CD14-positive monocyte (primary cell): ENCODE measurements around the gene DIAPH2. TPM values are rescaled to one million over a fixed set of nuclear protein-coding genes. Genes with fewer than 3 reads are reported as not detected.

Source experiments
- DNase-seq, 3 donors: peaks; one replicate each; pipeline ENCODE4 v3.0.0-alpha.2; 2011 to 2022
- H2AFZ ChIP-seq: 2 replicates; pipeline ENCODE4 v1.6.0; 2012; ENCODE audit warnings: mild to moderate bottlenecking, low read depth, low read length, inconsistent platforms; ENCODE audit not compliant: insufficient read depth, poor library complexity, severe bottlenecking
- H3K27ac ChIP-seq, 2 donors: 1 replicate in 1 of 2; 2 replicates in 1 of 2; pipeline ENCODE4 v1.5.1; 2012 to 2013; ENCODE audit warnings: low read length in 2 of 2, control low read depth in 1 of 2, inconsistent platforms in 1 of 2, low read depth in 1 of 2, mild to moderate bottlenecking in 1 of 2
- H3K27me3 ChIP-seq, 2 donors: one replicate each; pipeline versions ENCODE4 v1.6.0 to v1.6.1; 2011 to 2013; ENCODE audit warnings: low read length in 2 of 2; ENCODE audit not compliant: control insufficient read depth in 2 of 2, insufficient read depth in 2 of 2
- H3K36me3 ChIP-seq, 2 donors: replicated peaks in 1 of 2; 1 replicate in 1 of 2; 2 replicates in 1 of 2; pipeline versions ENCODE4 v1.5.1 to v1.6.1; 2012 to 2013; ENCODE audit warnings: low read length in 2 of 2, control low read depth in 1 of 2, inconsistent platforms in 1 of 2, mild to moderate bottlenecking in 1 of 2; ENCODE audit not compliant: insufficient read depth in 2 of 2, control insufficient read depth in 1 of 2
- H3K4me1 ChIP-seq, 2 donors: 1 replicate in 1 of 2; 2 replicates in 1 of 2; pipeline versions ENCODE4 v1.5.1 to v1.6.1; 2012 to 2013; ENCODE audit warnings: low read length in 2 of 2, control low read depth in 1 of 2, inconsistent platforms in 1 of 2, mild to moderate bottlenecking in 1 of 2, moderate library complexity in 1 of 2; ENCODE audit not compliant: insufficient read depth in 2 of 2, control insufficient read depth in 1 of 2
- H3K4me2 ChIP-seq: replicated peaks from 2 replicates; pipeline ENCODE3; 2012; ENCODE audit warnings: low read length, moderate library complexity, mild to moderate bottlenecking; ENCODE audit not compliant: poor library complexity, severe bottlenecking; ENCODE audit errors: extremely low read depth
- H3K4me3 ChIP-seq, 3 experiments: fragments of 200-600 bp in 1 of 3; sonication (generic) in 1 of 3; replicated peaks in 1 of 3; 1 replicate in 2 of 3; 2 replicates in 1 of 3; pipeline ENCODE4 v1.5.1; 2011 to 2013; ENCODE audit warnings: low read length in 3 of 3, mild to moderate bottlenecking in 3 of 3, control low read depth in 2 of 3, low read depth in 2 of 3, inconsistent platforms in 1 of 3, moderate library complexity in 1 of 3
- H3K79me2 ChIP-seq: 2 replicates; pipeline ENCODE4 v1.6.0; 2012; ENCODE audit warnings: mild to moderate bottlenecking, control low read depth, inconsistent platforms, low read length, moderate library complexity; ENCODE audit not compliant: insufficient read depth
- H3K9ac ChIP-seq: 2 replicates; pipeline ENCODE4 v1.6.0; 2017; ENCODE audit warnings: low read length, mild to moderate bottlenecking; ENCODE audit not compliant: insufficient read depth, poor library complexity, severe bottlenecking
- H3K9me3 ChIP-seq, 2 donors: replicated peaks in 1 of 2; 1 replicate in 1 of 2; 2 replicates in 1 of 2; pipeline versions ENCODE4 v1.5.1 to v1.6.1; 2012 to 2013; ENCODE audit warnings: low read length in 2 of 2, control low read depth in 1 of 2; ENCODE audit not compliant: control insufficient read depth in 1 of 2, insufficient read depth in 1 of 2
- H4K20me1 ChIP-seq: 2 replicates; pipeline ENCODE4 v1.6.0; 2012; ENCODE audit warnings: mild to moderate bottlenecking, low read length, control low read depth, moderate library complexity; ENCODE audit not compliant: insufficient read depth
- H3K27ac Mint-ChIP-seq, 7 donors: one replicate each; pipeline ENCODE4 v1.8.0; 2020; ENCODE audit warnings: mild to moderate bottlenecking in 7 of 7, mixed read lengths in 7 of 7, moderate library complexity in 6 of 7, inconsistent platforms in 2 of 7
- H3K27me3 Mint-ChIP-seq, 3 donors: one replicate each; pipeline ENCODE4 v1.8.0; 2021 to 2022; ENCODE audit warnings: low read depth in 3 of 3, mild to moderate bottlenecking in 3 of 3, mixed read lengths in 3 of 3, moderate library complexity in 3 of 3, inconsistent platforms in 1 of 3
- H3K36me3 Mint-ChIP-seq, 2 donors: one replicate each; pipeline ENCODE4 v1.8.0; 2020; ENCODE audit warnings: mixed read lengths in 2 of 2, inconsistent platforms in 1 of 2, mild to moderate bottlenecking in 1 of 2
- H3K4me1 Mint-ChIP-seq: one replicate; pipeline ENCODE4 v1.8.0; 2020; ENCODE audit warnings: mild to moderate bottlenecking, mixed read lengths
- H3K4me3 Mint-ChIP-seq, 2 donors: one replicate each; pipeline ENCODE4 v1.8.0; 2020; ENCODE audit warnings: mild to moderate bottlenecking in 2 of 2, mixed read lengths in 2 of 2, moderate library complexity in 1 of 2
- H3K9me3 Mint-ChIP-seq, 7 donors: one replicate each; pipeline ENCODE4 v1.8.0; 2020 to 2022; ENCODE audit warnings: mixed read lengths in 7 of 7, mild to moderate bottlenecking in 6 of 7, moderate library complexity in 6 of 7, inconsistent platforms in 2 of 7
- WGBS: methylation state at CpG from one replicate; pipeline ENCODE4 v1.1.5; 2013; ENCODE audit warnings: missing lambda C conversion rate; ENCODE audit not compliant: insufficient coverage; 5-methylcytosine and 5-hydroxymethylcytosine counted together
- intact Hi-C, 2 donors: fragments of 100-400 bp; cut with micrococcal nuclease; formaldehyde crosslinking; loops; one replicate each; pipeline versions ENCODE4 v1.15.0 to v1.15.1; 2023
- polyA plus RNA-seq, 3 donors: library from polyadenylated mRNA; depleted of rRNA in 1 of 3; unstranded in 2 of 3; stranded (reverse) in 1 of 3; fragments of 300-500 nt in 2 of 3; fragments of >200 nt in 1 of 3; fragmentation: Illumina TruSeq in 2 of 3; gene quantifications; 1 replicate in 2 of 3; 2 replicates in 1 of 3; pipeline ENCODE4 v1.2.3, GENCODE V29; 2012 to 2021
- TF ChIP-seq, protein P1 (sequence below): fragments of 200-600 bp; IDR thresholded peaks from one replicate; pipeline ENCODE4 v1.8.0; 2022; ENCODE audit warnings: antibody characterized with exemption, mild to moderate bottlenecking

Gene DIAPH2
- polyA plus RNA-seq, 3 donors, result 9.5 to 20.5 (median 11.4) TPM

DNA sequence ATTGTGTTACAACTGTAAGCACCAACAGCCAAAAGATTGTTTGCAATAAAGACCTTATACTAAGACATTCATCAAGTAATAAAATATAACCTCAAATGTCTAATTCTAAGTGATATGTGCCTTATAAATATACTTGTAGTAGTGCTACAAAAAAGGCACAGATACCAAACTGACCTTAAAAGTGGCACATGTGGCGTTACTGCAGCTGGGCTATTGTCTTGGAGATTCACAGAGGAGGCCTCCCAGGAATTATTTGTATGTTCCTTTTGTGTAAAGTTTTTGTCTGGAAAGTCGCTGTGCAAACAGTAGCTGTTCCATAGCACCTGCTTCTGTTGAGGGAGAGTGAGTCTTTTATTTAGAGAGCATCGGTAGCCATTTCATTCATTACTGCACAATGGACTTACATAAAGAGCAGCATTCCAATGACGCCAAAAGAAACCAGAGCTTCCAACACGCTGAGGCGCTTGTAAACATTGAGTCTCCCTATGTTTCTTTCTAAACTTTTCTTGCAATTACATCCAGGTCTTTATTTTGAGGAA, 342.8 kb downstream of the DIAPH2 start:
- H3K27me3 ChIP-seq, result no peaks in the 10 kb centered on the region
- H3K9ac ChIP-seq, result no peak overlapping the region
- TF ChIP-seq, protein P1, sequence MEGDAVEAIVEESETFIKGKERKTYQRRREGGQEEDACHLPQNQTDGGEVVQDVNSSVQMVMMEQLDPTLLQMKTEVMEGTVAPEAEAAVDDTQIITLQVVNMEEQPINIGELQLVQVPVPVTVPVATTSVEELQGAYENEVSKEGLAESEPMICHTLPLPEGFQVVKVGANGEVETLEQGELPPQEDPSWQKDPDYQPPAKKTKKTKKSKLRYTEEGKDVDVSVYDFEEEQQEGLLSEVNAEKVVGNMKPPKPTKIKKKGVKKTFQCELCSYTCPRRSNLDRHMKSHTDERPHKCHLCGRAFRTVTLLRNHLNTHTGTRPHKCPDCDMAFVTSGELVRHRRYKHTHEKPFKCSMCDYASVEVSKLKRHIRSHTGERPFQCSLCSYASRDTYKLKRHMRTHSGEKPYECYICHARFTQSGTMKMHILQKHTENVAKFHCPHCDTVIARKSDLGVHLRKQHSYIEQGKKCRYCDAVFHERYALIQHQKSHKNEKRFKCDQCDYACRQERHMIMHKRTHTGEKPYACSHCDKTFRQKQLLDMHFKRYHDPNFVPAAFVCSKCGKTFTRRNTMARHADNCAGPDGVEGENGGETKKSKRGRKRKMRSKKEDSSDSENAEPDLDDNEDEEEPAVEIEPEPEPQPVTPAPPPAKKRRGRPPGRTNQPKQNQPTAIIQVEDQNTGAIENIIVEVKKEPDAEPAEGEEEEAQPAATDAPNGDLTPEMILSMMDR, result no peak
- WGBS, result no CpG with 5 or more reads among the region's 6 CpGs
- H3K4me3 ChIP-seq, result no peak overlapping the region
- H3K27ac Mint-ChIP-seq, result no peak overlapping the region
- H4K20me1 ChIP-seq, result no peaks in the 10 kb centered on the region
- H3K36me3 Mint-ChIP-seq, result no peaks in the 10 kb centered on the region
- H3K9me3 ChIP-seq, result no peaks in the 10 kb centered on the region
- no peak overlapping the region for H3K4me2 ChIP-seq
- intact Hi-C loops, result no loop called here
- H3K4me1 Mint-ChIP-seq, result no peaks in the 10 kb centered on the region
- no peaks in the 10 kb centered on the region for H3K4me1 ChIP-seq
- H3K9me3 Mint-ChIP-seq, result peaks cover 0 to 3% (median 0%) of the 10 kb centered on the region in 7 donors
- no peak overlapping the region for H2AFZ ChIP-seq
- H3K27ac ChIP-seq, result no peak overlapping the region
- peaks cover 0 to 3% (median 0%) of the 10 kb centered on the region in 3 donors for H3K27me3 Mint-ChIP-seq
- H3K36me3 ChIP-seq, result no peaks in the 10 kb centered on the region
- no peak overlapping the region for H3K4me3 Mint-ChIP-seq
- DNase-seq, result no peak
- H3K79me2 ChIP-seq, result no peaks in the 10 kb centered on the region

DNA sequence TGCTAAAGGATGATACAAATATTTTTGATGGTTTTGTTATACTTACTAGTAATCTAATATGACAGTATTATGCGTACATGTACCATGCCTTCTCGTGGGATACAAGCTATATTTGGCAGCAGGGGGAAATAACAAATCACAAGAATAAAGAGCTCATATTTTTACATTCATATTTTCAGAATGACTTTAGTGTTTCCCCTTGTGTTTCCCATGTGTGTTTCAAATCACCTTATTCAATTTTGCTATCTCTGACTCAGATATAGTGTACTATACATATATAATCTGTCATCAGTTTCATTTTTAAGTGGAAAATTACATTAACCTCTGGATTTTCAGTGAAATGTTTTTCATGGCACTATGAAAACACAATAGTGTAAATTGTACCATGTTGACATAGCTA, 345.8 kb downstream of the DIAPH2 start:
- no peaks in the 10 kb centered on the region for H3K36me3 ChIP-seq
- Mint-ChIP-seq H3K27me3 (peaks cover 0 to 1% (median 0%) of the 10 kb centered on the region in 3 donors), H3K36me3 (no peaks in the 10 kb centered on the region), H3K4me1 (no peaks in the 10 kb centered on the region), H3K9me3 (no peaks in the 10 kb centered on the region), H3K4me3 (no peak overlapping the region), H3K27ac (no peak overlapping the region)
- TF ChIP-seq, protein P1, result no peak
- no peaks in the 10 kb centered on the region for H3K4me1 ChIP-seq
- DNase-seq, result no peak
- WGBS, result no CpG with 5 or more reads among the region's 2 CpGs
- H4K20me1 ChIP-seq, result no peaks in the 10 kb centered on the region
- intact Hi-C loops, result no loop called here
- H3K4me3 ChIP-seq, result no peak overlapping the region
- no peak overlapping the region for H2AFZ ChIP-seq
- no peaks in the 10 kb centered on the region for H3K27me3 ChIP-seq
- H3K9me3 ChIP-seq, result no peaks in the 10 kb centered on the region
- H3K9ac ChIP-seq, result no peak overlapping the region
- no peaks in the 10 kb centered on the region for H3K79me2 ChIP-seq
- H3K4me2 ChIP-seq, result no peak overlapping the region
- H3K27ac ChIP-seq, result no peak overlapping the region
